HFFc6 (cell line): ENCODE results near the gene KRTAP10-3. TPM values are rescaled to one million over a fixed set of nuclear protein-coding genes. Genes with fewer than 3 reads are reported as not detected.
"Not testable (repeated sequence)": the region's sequence is repeated elsewhere in the genome, so short reads cannot be mapped to it uniquely, and the experiment has no call there.

Experiments
- DNase-seq: peaks from one replicate; pipeline ENCODE4 v3.0.0-alpha.2; 2018
- H3K27ac Mint-ChIP-seq: 2 replicates; pipeline ENCODE4 v1.8.0; 2020; ENCODE audit warnings: mild to moderate bottlenecking, mixed read lengths
- H3K27me3 Mint-ChIP-seq: 2 replicates; pipeline ENCODE4 v1.8.0; 2021; ENCODE audit warnings: mild to moderate bottlenecking, moderate library complexity, mixed read lengths; ENCODE audit not compliant: insufficient read depth
- H3K36me3 Mint-ChIP-seq: 2 replicates; pipeline ENCODE4 v1.8.0; 2021; ENCODE audit warnings: low read depth, mixed read lengths
- H3K4me1 Mint-ChIP-seq: 2 replicates; pipeline ENCODE4 v1.8.0; 2020; ENCODE audit warnings: low read depth, mixed read lengths
- H3K4me3 Mint-ChIP-seq: 2 replicates; pipeline ENCODE4 v1.8.0; 2020; ENCODE audit warnings: mild to moderate bottlenecking, moderate library complexity, mixed read lengths
- H3K9me3 Mint-ChIP-seq: 2 replicates; pipeline ENCODE4 v1.8.0; 2020; ENCODE audit warnings: mild to moderate bottlenecking, mixed read lengths
- CTCF ChIP-seq: fragments of 200-600 bp; sonication (generic); IDR thresholded peaks from 2 replicates; pipeline ENCODE4 v1.5.0; 2021; ENCODE audit warnings: antibody characterized with exemption, mild to moderate bottlenecking
- total RNA-seq, 6 experiments: library from RNA; stranded (reverse); fragmentation: NEBNext Ultra II Directional; extraction: Animal tissue kit (Norgen Biotek cat#: 25700); gene quantifications; 2 replicates in 1 of 6; 3 replicates in 5 of 6; pipeline ENCODE4 v1.2.3, GENCODE V29; 2021

KRTAP10-3 gene
- total RNA-seq, 6 experiments from 2014 or later, result not detected

- DNase-seq, result peak; percentile 9
- TF ChIP-seq CTCF, result no peak
- no peak overlapping the region for H3K27ac Mint-ChIP-seq
- H3K4me3 Mint-ChIP-seq, result no peak overlapping the region
- H3K4me1 Mint-ChIP-seq, result no peaks in the 10 kb centered on the region
- H3K27me3 Mint-ChIP-seq, result peaks cover 5% of the 10 kb centered on the region
- peaks cover 49% of the 10 kb centered on the region for H3K9me3 Mint-ChIP-seq
- no peaks in the 10 kb centered on the region; the same call in none of the 2 replicates for H3K36me3 Mint-ChIP-seq
Measured at GRCh38 chr21:44583089-44583799, 24.6 kb upstream of the KRTAP10-3 start.

DNA sequence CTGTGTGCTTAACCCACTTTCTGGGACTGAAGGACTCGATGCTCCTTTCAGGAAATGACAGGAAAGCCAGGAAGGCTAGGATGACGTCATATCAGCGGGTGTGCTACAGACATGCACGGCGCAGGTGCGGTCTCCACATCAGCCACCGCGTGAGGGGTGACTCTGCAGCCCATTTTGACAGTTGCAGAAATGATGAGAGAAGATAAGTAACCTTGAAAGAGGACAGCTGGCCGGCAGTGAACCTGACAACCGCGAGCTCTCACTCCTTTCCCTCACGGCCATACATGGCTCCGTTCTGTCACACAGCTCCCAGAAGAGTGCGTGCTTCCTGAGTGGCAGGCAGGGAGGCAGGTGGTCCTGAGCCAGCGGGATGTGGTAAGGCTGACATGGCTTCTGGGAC lies 23.5 kb upstream of the KRTAP10-3 start:
- no peak overlapping the region for H3K4me3 Mint-ChIP-seq
- peaks cover 5% of the 10 kb centered on the region for H3K27me3 Mint-ChIP-seq
- no peak for DNase-seq
- no peaks in the 10 kb centered on the region; the same call in none of the 2 replicates for H3K36me3 Mint-ChIP-seq
- H3K27ac Mint-ChIP-seq, result no peak overlapping the region
- TF ChIP-seq CTCF, result no peak
- H3K9me3 Mint-ChIP-seq, result peaks cover 59% of the 10 kb centered on the region
- H3K4me1 Mint-ChIP-seq, result no peaks in the 10 kb centered on the region

DNA sequence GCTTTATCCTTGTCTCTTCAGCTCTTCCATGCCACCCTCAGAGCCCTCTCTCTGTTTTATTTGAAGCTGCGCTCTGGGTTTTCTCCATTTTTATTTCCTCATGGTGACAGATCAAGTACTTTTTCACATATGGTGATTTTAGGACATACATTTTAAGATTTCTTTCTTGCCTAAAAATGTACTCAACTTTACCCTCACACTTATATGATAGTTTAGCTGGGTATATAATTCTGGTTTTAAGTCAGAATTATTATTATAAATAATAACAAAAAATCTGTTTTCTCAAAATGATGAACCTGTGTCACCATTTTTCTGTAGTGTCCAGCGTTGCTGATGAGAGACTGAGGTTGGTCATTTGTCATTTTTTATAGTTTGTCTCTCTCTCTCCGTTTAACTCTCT lies 22.6 kb upstream of the KRTAP10-3 start:
- no peaks in the 10 kb centered on the region; the same call in 1 of the 2 replicates for H3K36me3 Mint-ChIP-seq
- DNase-seq, result no peak
- TF ChIP-seq CTCF, result no peak
- no peak overlapping the region for H3K4me3 Mint-ChIP-seq
- H3K27me3 Mint-ChIP-seq, result peaks cover 2% of the 10 kb centered on the region
- no peak overlapping the region for H3K27ac Mint-ChIP-seq
- H3K4me1 Mint-ChIP-seq, result no peaks in the 10 kb centered on the region
- H3K9me3 Mint-ChIP-seq, result peaks cover 65% of the 10 kb centered on the region

GRCh38 chr21:44580231-44580821 lies 21.7 kb upstream of the KRTAP10-3 start, which contains the start of gene KRTAP10-5:
Gene KRTAP10-5, minus strand, starts transcription at chr21:44580604. Its CDS starts 26 bp downstream, at chr21:44580578.
- H3K36me3 Mint-ChIP-seq, H3K27me3 Mint-ChIP-seq, H3K4me3 Mint-ChIP-seq, H3K4me1 Mint-ChIP-seq, H3K27ac Mint-ChIP-seq, DNase-seq: not testable (repeated sequence)
- peaks cover 65% of the 10 kb centered on the region for H3K9me3 Mint-ChIP-seq

DNA sequence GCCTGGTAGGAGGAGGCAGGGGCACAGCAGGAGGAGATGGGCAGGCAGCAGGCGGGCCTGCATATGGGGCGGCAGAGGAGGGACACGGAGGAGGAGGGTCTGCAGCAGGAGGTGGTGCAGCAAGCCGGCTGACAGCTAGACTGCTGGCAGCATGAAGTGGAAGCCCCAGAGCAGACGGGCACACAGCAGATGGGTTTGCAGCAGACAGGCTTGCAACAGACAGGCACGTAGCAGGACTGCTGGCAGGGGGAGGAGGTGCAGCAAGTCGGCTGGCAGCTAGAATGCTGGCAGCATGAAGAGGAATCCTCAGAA lies 21.2 kb upstream of the KRTAP10-3 start:
- Mint-ChIP-seq H3K4me1 (no peaks in the 10 kb centered on the region), H3K36me3 (peaks cover 6% of the 10 kb centered on the region; the same call in 1 of the 2 replicates), H3K27ac (no peak overlapping the region), H3K4me3 (no peak overlapping the region), H3K9me3 (peaks cover 66% of the 10 kb centered on the region), H3K27me3 (no peaks in the 10 kb centered on the region; the same call in 1 of the 2 replicates)
- no peak for TF ChIP-seq CTCF
- no peak for DNase-seq

DNA sequence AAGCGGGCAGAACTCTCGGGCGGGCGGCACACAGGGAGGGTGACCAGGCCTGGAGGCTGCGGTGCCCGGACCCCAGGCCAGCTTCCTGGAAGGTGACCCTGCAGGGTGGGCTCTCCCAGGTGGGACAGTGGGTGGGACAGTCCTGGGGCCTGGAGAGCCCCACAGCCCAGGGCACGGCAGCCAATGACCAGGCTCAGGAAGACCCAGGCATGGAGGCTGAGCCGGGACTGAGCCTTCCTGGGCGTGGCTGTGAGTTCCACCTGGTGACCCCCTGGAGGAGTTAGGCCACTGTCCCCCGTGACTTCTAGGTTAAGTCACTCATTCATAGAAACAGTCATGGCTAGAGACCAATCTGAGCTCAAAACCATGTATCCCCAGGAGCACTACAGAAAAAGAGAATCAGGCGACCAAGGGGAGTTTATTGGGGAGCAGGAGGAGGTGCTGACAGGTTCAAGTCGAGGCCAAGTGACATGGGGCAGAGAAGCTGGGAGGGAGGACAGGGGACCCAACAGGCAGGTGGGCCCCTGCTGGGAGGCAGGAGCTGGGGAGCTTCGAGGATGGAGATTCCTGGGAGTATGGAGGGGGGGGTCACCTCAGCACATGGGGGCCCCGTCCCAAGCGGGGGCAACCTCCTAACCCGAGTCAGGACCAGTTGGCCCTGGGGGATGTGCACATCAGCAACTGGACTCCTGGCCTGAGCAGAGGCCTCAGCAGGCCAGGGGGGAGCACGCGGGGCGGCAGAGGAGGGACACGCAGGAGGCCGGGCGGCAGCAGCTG lies 20.6 kb upstream of the KRTAP10-3 start:
- no peaks in the 10 kb centered on the region; the same call in 1 of the 2 replicates for H3K27me3 Mint-ChIP-seq
- H3K27ac Mint-ChIP-seq, result no peak overlapping the region
- no peaks in the 10 kb centered on the region for H3K4me1 Mint-ChIP-seq
- peaks cover 6% of the 10 kb centered on the region; the same call in 1 of the 2 replicates for H3K36me3 Mint-ChIP-seq
- no peak overlapping the region for H3K4me3 Mint-ChIP-seq
- DNase-seq, result no peak
- H3K9me3 Mint-ChIP-seq, result peaks cover 67% of the 10 kb centered on the region
- TF ChIP-seq CTCF, result no peak
